ENCODE measurements around the gene ADORA3. TPM values are rescaled to one million over a fixed set of nuclear protein-coding genes. Genes with fewer than 3 reads are reported as not detected.

ADORA3 gene
- total and polyA plus RNA-seq, 9 donors, result 0.28 to 2.4 (median 0.58) TPM

DNA sequence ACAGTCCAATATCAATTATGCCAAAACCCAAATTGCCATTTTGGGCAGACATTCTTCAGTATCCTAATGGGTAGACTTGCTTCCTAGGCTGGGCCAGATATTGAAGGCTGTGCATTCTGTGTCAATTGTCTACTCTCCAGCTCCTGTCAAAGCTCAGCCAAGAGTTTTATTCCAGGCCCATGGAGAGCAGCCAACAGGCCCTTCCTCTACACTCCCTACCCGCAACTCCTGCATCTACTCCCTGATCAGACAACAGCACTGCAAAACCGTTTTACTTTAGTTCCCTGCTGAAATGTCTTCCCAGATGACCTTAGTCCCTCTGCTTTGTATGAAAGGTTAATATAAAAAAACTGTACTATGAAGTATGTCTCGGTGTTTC lies 6.6 kb upstream of the ADORA3 start:
- WGBS (ENCODE audit: insufficient coverage), result no CpG with 5 or more reads among the region's 3 CpGs
- Histone ChIP-seq H3K9me3 (replicated peaks; ENCODE audit: control insufficient read depth, low read depth, low read length) (no peaks in the 10 kb centered on the region), H3K4me1 (ENCODE audit: control insufficient read depth, insufficient read depth, low read length) (peaks cover 25% of the 10 kb centered on the region), H3K27ac (ENCODE audit: low read length) (no peak overlapping the region), H3K4me3 (ENCODE audit: low read length) (no peak overlapping the region), H3K36me3 (ENCODE audit: control insufficient read depth, insufficient read depth, low read length) (no peaks in the 10 kb centered on the region), H3K27me3 (ENCODE audit: control insufficient read depth, insufficient read depth, low read length) (peaks cover 2% of the 10 kb centered on the region)
- peak; percentile 82 for DNase-seq

DNA sequence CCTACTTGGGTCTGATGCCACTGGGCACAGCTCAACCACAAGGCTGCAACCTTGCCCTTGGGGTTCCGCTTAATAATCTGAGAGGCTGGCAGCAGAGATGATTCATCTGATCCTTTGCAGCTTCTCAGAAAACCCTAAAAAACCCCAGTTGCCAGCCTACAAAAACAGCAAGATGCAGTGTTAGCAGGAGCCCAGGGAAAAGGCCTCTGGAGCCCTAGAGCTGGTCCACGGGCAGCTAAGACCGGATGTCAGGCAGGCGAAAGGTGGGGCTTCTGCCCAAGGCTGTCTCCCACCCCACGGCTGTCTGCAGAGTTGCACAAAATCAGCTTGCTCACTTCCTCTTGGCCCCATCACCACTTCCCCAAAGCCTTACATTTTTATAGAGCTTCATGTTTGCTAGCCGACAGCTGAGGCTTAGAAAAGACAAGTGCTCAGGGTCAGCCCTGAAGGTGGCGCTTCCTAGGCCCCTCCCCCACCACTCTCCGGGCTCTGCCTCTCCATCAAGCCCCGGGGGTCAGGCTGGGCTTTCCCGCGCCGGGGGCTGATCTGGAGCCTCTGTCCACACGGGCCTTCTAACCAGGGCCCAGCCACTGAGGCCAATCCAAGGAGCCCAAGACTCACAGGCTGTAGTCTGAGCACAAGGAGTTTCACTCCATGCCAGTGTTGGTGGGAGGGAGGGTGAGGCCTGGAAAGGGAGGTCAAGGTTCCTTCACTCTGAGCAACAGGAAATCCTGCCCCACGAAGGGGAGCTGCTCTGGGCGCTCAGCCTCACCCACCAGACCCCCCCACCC lies 4.2 kb upstream of the ADORA3 start:
- Histone ChIP-seq H3K9me3 (replicated peaks; ENCODE audit: control insufficient read depth, low read depth, low read length) (no peaks in the 10 kb centered on the region), H3K4me3 (ENCODE audit: low read length) (peak overlapping the region; percentile 21), H3K4me1 (ENCODE audit: control insufficient read depth, insufficient read depth, low read length) (peaks cover 25% of the 10 kb centered on the region), H3K27me3 (ENCODE audit: control insufficient read depth, insufficient read depth, low read length) (peaks cover 4% of the 10 kb centered on the region), H3K36me3 (ENCODE audit: control insufficient read depth, insufficient read depth, low read length) (no peaks in the 10 kb centered on the region), H3K27ac (ENCODE audit: low read length) (peak overlapping the region; percentile 91)
- DNase-seq, result peak; percentile 90
- WGBS (ENCODE audit: insufficient coverage), result 11% methylated on average over 12 of the region's 15 CpGs

- Histone ChIP-seq H3K9me3 (replicated peaks; ENCODE audit: control insufficient read depth, low read depth, low read length) (no peaks in the 10 kb centered on the region), H3K4me3 (ENCODE audit: low read length) (no peak overlapping the region), H3K36me3 (ENCODE audit: control insufficient read depth, insufficient read depth, low read length) (no peaks in the 10 kb centered on the region), H3K27ac (ENCODE audit: low read length) (no peak overlapping the region), H3K4me1 (ENCODE audit: control insufficient read depth, insufficient read depth, low read length) (peaks cover 25% of the 10 kb centered on the region), H3K27me3 (ENCODE audit: control insufficient read depth, insufficient read depth, low read length) (peaks cover 4% of the 10 kb centered on the region)
- WGBS (ENCODE audit: insufficient coverage), result no CpG with 5 or more reads among the region's 2 CpGs
- no peak for DNase-seq
Observed at GRCh38 chr1:111506561-111506960, 3.1 kb upstream of the ADORA3 start.

- H3K36me3 ChIP-seq (ENCODE audit: control insufficient read depth, insufficient read depth, low read length), result no peaks in the 10 kb centered on the region
- DNase-seq, result peak; percentile 63
- H3K4me1 ChIP-seq (ENCODE audit: control insufficient read depth, insufficient read depth, low read length), result peaks cover 25% of the 10 kb centered on the region
- peak overlapping the region; percentile 3 for H3K27ac ChIP-seq (ENCODE audit: low read length)
- no peaks in the 10 kb centered on the region for H3K9me3 ChIP-seq (replicated peaks; ENCODE audit: control insufficient read depth, low read depth, low read length)
- peaks cover 4% of the 10 kb centered on the region for H3K27me3 ChIP-seq (ENCODE audit: control insufficient read depth, insufficient read depth, low read length)
- H3K4me3 ChIP-seq (ENCODE audit: low read length), result no peak overlapping the region
- WGBS (ENCODE audit: insufficient coverage), result 75% methylated on average over 5 of the region's 6 CpGs
Observed at GRCh38 chr1:111505641-111506119, 2.2 kb upstream of the ADORA3 start.

DNA sequence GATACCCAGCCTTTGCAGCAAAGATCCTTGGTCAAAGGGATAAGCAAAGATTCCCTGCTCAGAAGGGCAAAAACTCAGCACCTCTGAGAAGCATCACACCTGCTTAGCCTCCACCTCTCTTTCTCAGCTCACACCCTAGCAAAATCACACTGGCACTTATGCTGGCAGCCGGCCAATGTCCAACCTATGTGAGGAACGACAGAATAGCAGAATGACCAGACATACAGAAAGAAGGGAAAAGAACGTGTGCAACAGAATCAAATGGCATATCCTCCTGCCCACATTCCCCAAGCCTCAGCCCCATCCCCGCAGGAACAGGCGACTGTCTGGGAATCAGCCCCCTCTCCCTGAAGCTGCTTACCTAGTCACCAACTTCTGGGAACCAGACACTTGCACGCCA lies 664 bp upstream of the ADORA3 start:
- H3K4me1 ChIP-seq (ENCODE audit: control insufficient read depth, insufficient read depth, low read length), result peaks cover 21% of the 10 kb centered on the region
- H3K36me3 ChIP-seq (ENCODE audit: control insufficient read depth, insufficient read depth, low read length), result no peaks in the 10 kb centered on the region
- DNase-seq, result no peak
- peaks cover 6% of the 10 kb centered on the region for H3K27me3 ChIP-seq (ENCODE audit: control insufficient read depth, insufficient read depth, low read length)
- H3K4me3 ChIP-seq (ENCODE audit: low read length), result no peak overlapping the region
- H3K27ac ChIP-seq (ENCODE audit: low read length), result no peak overlapping the region
- H3K9me3 ChIP-seq (replicated peaks; ENCODE audit: control insufficient read depth, low read depth, low read length), result no peaks in the 10 kb centered on the region
- WGBS (ENCODE audit: insufficient coverage), result 49% methylated on average over 4 of the region's 6 CpGs

GRCh38 chr1:111501645-111502044 lies 1.8 kb downstream of the ADORA3 start:
- no peak overlapping the region for H3K27ac ChIP-seq (ENCODE audit: low read length)
- H3K36me3 ChIP-seq (ENCODE audit: control insufficient read depth, insufficient read depth, low read length), result no peaks in the 10 kb centered on the region
- peaks cover 6% of the 10 kb centered on the region for H3K27me3 ChIP-seq (ENCODE audit: control insufficient read depth, insufficient read depth, low read length)
- DNase-seq, result no peak
- 80% methylated on average over 1 of the region's 7 CpGs for WGBS (ENCODE audit: insufficient coverage)
- no peaks in the 10 kb centered on the region for H3K9me3 ChIP-seq (replicated peaks; ENCODE audit: control insufficient read depth, low read depth, low read length)
- H3K4me1 ChIP-seq (ENCODE audit: control insufficient read depth, insufficient read depth, low read length), result peaks cover 6% of the 10 kb centered on the region
- no peak overlapping the region for H3K4me3 ChIP-seq (ENCODE audit: low read length)

DNA sequence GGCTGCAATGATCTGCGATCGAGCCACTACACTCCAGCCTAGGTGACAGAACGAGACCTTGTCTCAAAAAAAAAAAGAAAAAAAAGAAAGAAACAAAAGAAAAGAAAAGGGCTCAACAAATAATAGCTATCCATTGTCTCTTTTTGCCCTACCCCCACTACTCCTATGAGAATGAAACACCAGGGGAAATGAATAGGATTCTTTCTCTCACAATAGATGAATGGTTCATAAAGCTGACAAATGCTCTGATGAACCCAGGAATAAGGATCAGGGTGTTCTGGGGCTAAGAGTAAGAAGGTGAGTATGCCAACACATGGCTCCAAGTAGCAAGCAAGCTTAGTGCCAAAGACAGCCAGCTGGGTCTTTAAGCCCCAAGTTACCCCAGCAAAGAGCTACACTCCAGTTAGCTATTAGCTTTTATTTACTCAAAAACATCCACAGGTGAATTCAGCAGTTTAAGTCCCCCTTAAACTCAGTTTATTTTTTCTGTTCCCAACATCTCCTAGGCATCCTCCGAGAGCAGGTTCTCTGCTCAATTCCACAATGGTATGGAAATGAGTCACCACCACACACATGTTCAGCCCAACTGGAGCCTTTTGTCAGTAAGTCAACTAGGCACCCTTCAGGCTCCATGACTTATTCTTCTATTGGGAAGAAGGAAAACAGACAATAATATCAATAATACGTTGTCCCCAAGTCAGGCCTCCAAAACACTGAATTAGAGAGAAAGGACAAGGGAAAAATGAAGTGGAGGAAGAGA lies 4.2 kb downstream of the ADORA3 start:
- H3K27ac ChIP-seq (ENCODE audit: low read length), result no peak overlapping the region
- H3K27me3 ChIP-seq (ENCODE audit: control insufficient read depth, insufficient read depth, low read length), result peaks cover 4% of the 10 kb centered on the region
- peaks cover 3% of the 10 kb centered on the region for H3K4me1 ChIP-seq (ENCODE audit: control insufficient read depth, insufficient read depth, low read length)
- H3K36me3 ChIP-seq (ENCODE audit: control insufficient read depth, insufficient read depth, low read length), result no peaks in the 10 kb centered on the region
- no peak for DNase-seq
- no peak overlapping the region for H3K4me3 ChIP-seq (ENCODE audit: low read length)
- no CpG with 5 or more reads among the region's 5 CpGs for WGBS (ENCODE audit: insufficient coverage)
- no peaks in the 10 kb centered on the region for H3K9me3 ChIP-seq (replicated peaks; ENCODE audit: control insufficient read depth, low read depth, low read length)

DNA sequence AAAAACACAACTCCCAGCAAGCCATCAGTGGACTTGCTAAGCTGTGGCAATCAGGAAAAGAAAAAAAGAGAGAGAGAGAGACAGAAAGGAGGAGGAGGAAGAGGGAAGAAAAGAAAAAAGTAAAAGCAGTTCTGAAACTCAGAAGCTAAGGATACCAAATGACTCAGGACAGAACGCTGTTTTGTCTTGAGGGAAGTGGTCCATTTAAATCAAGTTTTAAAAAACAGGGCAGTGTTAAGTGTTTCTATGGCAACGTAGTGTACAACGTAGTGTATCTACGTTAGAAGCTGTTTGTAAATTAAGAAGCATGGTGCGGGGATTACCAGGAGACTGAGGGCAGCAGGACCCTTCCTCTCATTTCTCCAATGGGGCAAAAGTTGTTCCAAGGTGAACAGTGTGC lies 5.8 kb downstream of the ADORA3 start:
- WGBS (ENCODE audit: insufficient coverage), result 43% methylated on average over 2 of the region's 5 CpGs
- Histone ChIP-seq H3K9me3 (replicated peaks; ENCODE audit: control insufficient read depth, low read depth, low read length) (no peaks in the 10 kb centered on the region), H3K4me1 (ENCODE audit: control insufficient read depth, insufficient read depth, low read length) (no peaks in the 10 kb centered on the region), H3K4me3 (ENCODE audit: low read length) (no peak overlapping the region), H3K27ac (ENCODE audit: low read length) (no peak overlapping the region), H3K27me3 (ENCODE audit: control insufficient read depth, insufficient read depth, low read length) (peaks cover 2% of the 10 kb centered on the region), H3K36me3 (ENCODE audit: control insufficient read depth, insufficient read depth, low read length) (no peaks in the 10 kb centered on the region)
- DNase-seq, result peak; percentile 25

GRCh38 chr1:111496398-111496797 lies 7.0 kb downstream of the ADORA3 start:
- H3K4me3 ChIP-seq (ENCODE audit: low read length), result no peak overlapping the region
- H3K4me1 ChIP-seq (ENCODE audit: control insufficient read depth, insufficient read depth, low read length), result no peaks in the 10 kb centered on the region
- peaks cover 2% of the 10 kb centered on the region for H3K27me3 ChIP-seq (ENCODE audit: control insufficient read depth, insufficient read depth, low read length)
- no peak overlapping the region for H3K27ac ChIP-seq (ENCODE audit: low read length)
- 86% methylated on average over 3 of the region's 4 CpGs for WGBS (ENCODE audit: insufficient coverage)
- no peaks in the 10 kb centered on the region for H3K9me3 ChIP-seq (replicated peaks; ENCODE audit: control insufficient read depth, low read depth, low read length)
- DNase-seq, result no peak
- H3K36me3 ChIP-seq (ENCODE audit: control insufficient read depth, insufficient read depth, low read length), result no peaks in the 10 kb centered on the region

- H3K4me1 ChIP-seq (ENCODE audit: control insufficient read depth, insufficient read depth, low read length), result no peaks in the 10 kb centered on the region
- no peak for DNase-seq
Observed at GRCh38 chr1:111491070-111491469, 12.4 kb downstream of the ADORA3 start.

More at GRCh38 chr1:111491070-111491469, 12.4 kb downstream of the ADORA3 start:
- Histone ChIP-seq H3K27ac (ENCODE audit: low read length) (no peak overlapping the region), H3K4me3 (ENCODE audit: low read length) (no peak overlapping the region), H3K36me3 (ENCODE audit: control insufficient read depth, insufficient read depth, low read length) (no peaks in the 10 kb centered on the region), H3K27me3 (ENCODE audit: control insufficient read depth, insufficient read depth, low read length) (peaks cover 4% of the 10 kb centered on the region), H3K9me3 (replicated peaks; ENCODE audit: control insufficient read depth, low read depth, low read length) (no peaks in the 10 kb centered on the region)
- 85% methylated on average over 7 of the region's 7 CpGs for WGBS (ENCODE audit: insufficient coverage)

Measured in muscle of leg (tissue), 11 donors.